Caco-2 (cell line): Measurements from ENCODE around the gene PINK1. TPM values are rescaled to one million over a fixed set of nuclear protein-coding genes. Genes with fewer than 3 reads are reported as not detected.
A peak's percentile ranks its signal among the peaks of the same experiment; 100 is the strongest.

ENCODE experiments used
- BruUV-seq: library from RNA; stranded (reverse); fragments of 400-500 nt; replicated peaks from 2 replicates; lab custom pipeline; 2021; lab: Mats Ljungman, UMichigan
- CTCF ChIA-PET: fragments of 300-600 bp; sonication (Branson Sonifier 250); formaldehyde crosslinking; loops from one replicate; lab custom pipeline; 2022; ENCODE audit warnings: antibody characterized with exemption; lab: Charles Lee
- POLR2A ChIA-PET: fragments of 300-600 bp; sonication (Branson Sonifier 250); formaldehyde crosslinking; loops from one replicate; lab custom pipeline; 2022; ENCODE audit warnings: antibody characterized with exemption; lab: Charles Lee
- DNase-seq, 2 experiments: peaks; one replicate each; pipeline versions ENCODE4 v3.0.0 to v3.0.0-alpha.2; 2020 to 2022
- H3K27me3 ChIP-seq: replicated peaks from 2 replicates; pipeline ENCODE4 v1.6.0; 2011; ENCODE audit warnings: low read length; ENCODE audit not compliant: control insufficient read depth, insufficient read depth
- H3K36me3 ChIP-seq: 2 replicates; pipeline ENCODE4 v1.5.1; 2011; ENCODE audit warnings: low read length; ENCODE audit not compliant: control insufficient read depth, insufficient read depth
- H3K4me1 ChIP-seq: fragments of 250-450 bp; sonication (Bioruptor Pico); 2 replicates; pipeline ENCODE4 v1.5.1; 2020; ENCODE audit warnings: mild to moderate bottlenecking
- H3K4me3 ChIP-seq: 2 replicates; pipeline ENCODE4 v1.5.1; 2011; ENCODE audit warnings: low read depth, mild to moderate bottlenecking, control low read depth, low read length
- H3K9me3 ChIP-seq: fragments of 250-450 bp; sonication (Bioruptor Pico); 2 replicates; pipeline ENCODE4 v1.5.1; 2020; ENCODE audit warnings: mild to moderate bottlenecking, moderate library complexity
- H3K27ac Mint-ChIP-seq: one replicate; pipeline ENCODE4 v1.8.0; 2022; ENCODE audit warnings: mixed read lengths; ENCODE audit not compliant: unreplicated experiment
- H3K27me3 Mint-ChIP-seq: one replicate; pipeline ENCODE4 v1.8.0; 2022; ENCODE audit warnings: mixed read lengths; ENCODE audit not compliant: insufficient read depth, unreplicated experiment
- H3K36me3 Mint-ChIP-seq: one replicate; pipeline ENCODE4 v1.8.0; 2022; ENCODE audit warnings: mild to moderate bottlenecking, mixed read lengths; ENCODE audit not compliant: insufficient read depth, unreplicated experiment
- H3K4me1 Mint-ChIP-seq: one replicate; pipeline ENCODE4 v1.8.0; 2022; ENCODE audit warnings: low read depth, mixed read lengths; ENCODE audit not compliant: unreplicated experiment
- H3K4me3 Mint-ChIP-seq: one replicate; pipeline ENCODE4 v1.8.0; 2022; ENCODE audit warnings: mild to moderate bottlenecking, moderate library complexity, mixed read lengths; ENCODE audit not compliant: unreplicated experiment
- H3K9me3 Mint-ChIP-seq: one replicate; pipeline ENCODE4 v1.8.0; 2022; ENCODE audit warnings: mixed read lengths; ENCODE audit not compliant: unreplicated experiment
- intact Hi-C: fragments of 100-400 bp; cut with micrococcal nuclease; formaldehyde crosslinking; loops from one replicate; pipeline ENCODE4 v1.10.0; 2022; ENCODE audit not compliant: unreplicated experiment
- total RNA-seq: library from RNA; stranded (reverse); gene quantifications from 2 replicates; pipeline ENCODE4 v1.2.3, GENCODE V29; 2022
- TF ChIP-seq, protein P1 (sequence below), 2 experiments: fragments of 200-600 bp in 1 of 2; IDR thresholded peaks; 1 replicate in 1 of 2; 2 replicates in 1 of 2; pipeline versions ENCODE4 v1.5.1 to v1.8.0; 2011 to 2022; ENCODE audit warnings: antibody characterized with exemption in 1 of 2, control low read depth in 1 of 2, inconsistent platforms in 1 of 2, low read depth in 1 of 2, low read length in 1 of 2, mild to moderate bottlenecking in 1 of 2, moderate library complexity in 1 of 2; ENCODE audit not compliant: insufficient read depth in 1 of 2, severe bottlenecking in 1 of 2, unreplicated experiment in 1 of 2

PINK1 gene
- total RNA-seq, 1 experiment from 2014 or later = 23.2 TPM

DNA sequence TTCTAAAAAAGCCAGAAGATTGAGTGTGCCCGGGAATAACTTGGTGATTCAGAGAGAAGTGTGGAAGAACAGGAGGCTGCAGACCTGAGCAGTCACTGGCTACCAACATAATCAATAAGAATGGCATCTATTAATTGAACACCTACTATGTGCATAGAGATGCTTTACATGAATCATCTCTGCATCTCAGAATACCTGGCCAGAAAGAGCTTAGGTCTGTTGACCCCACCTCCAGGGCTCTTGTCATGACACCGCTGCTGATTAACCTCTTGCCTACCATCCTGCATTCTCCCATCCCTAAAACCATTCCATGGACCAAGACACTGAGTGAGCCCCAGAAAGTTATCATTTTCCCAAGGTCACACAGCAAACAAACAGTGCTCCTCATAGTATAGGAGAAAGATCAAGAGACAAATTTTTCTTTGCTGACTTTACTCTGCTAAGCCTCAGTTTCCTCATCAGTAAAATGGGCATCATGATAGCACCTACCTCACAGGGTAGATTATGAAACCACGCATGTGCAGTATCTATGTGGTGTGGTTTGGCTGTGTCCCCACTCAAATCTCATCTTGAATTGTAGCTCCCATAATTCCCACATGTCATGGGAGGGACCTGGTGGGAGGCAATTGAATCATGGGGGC lies 16.3 kb upstream of the PINK1 start:
- ChIA-PET POLR2A (no interaction called here), CTCF (no interaction called here)
- no peak for DNase-seq
- no peaks in the 10 kb centered on the region for H3K27me3 ChIP-seq
- H3K9me3 Mint-ChIP-seq = no peaks in the 10 kb centered on the region
- H3K27me3 Mint-ChIP-seq = no peaks in the 10 kb centered on the region
- no peak overlapping the region for H3K27ac Mint-ChIP-seq
- no TSS peak for BruUV-seq
- H3K4me3 Mint-ChIP-seq = no peak overlapping the region
- no peaks in the 10 kb centered on the region for H3K36me3 ChIP-seq
- intact Hi-C loops = no loop called here
- H3K36me3 Mint-ChIP-seq = peaks cover 8% of the 10 kb centered on the region
- TF ChIP-seq, protein P1, sequence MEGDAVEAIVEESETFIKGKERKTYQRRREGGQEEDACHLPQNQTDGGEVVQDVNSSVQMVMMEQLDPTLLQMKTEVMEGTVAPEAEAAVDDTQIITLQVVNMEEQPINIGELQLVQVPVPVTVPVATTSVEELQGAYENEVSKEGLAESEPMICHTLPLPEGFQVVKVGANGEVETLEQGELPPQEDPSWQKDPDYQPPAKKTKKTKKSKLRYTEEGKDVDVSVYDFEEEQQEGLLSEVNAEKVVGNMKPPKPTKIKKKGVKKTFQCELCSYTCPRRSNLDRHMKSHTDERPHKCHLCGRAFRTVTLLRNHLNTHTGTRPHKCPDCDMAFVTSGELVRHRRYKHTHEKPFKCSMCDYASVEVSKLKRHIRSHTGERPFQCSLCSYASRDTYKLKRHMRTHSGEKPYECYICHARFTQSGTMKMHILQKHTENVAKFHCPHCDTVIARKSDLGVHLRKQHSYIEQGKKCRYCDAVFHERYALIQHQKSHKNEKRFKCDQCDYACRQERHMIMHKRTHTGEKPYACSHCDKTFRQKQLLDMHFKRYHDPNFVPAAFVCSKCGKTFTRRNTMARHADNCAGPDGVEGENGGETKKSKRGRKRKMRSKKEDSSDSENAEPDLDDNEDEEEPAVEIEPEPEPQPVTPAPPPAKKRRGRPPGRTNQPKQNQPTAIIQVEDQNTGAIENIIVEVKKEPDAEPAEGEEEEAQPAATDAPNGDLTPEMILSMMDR (IDR thresholded peaks at IDR 0.05; ENCODE audit: insufficient read depth in 1 of 2, low read depth in 1 of 2, low read length in 1 of 2, severe bottlenecking in 1 of 2, unreplicated experiment in 1 of 2) = no peak
- H3K4me1 ChIP-seq = peaks cover 11% of the 10 kb centered on the region
- no peak overlapping the region for H3K4me3 ChIP-seq
- H3K9me3 ChIP-seq = no peaks in the 10 kb centered on the region
- H3K4me1 Mint-ChIP-seq = peaks cover 23% of the 10 kb centered on the region

DNA sequence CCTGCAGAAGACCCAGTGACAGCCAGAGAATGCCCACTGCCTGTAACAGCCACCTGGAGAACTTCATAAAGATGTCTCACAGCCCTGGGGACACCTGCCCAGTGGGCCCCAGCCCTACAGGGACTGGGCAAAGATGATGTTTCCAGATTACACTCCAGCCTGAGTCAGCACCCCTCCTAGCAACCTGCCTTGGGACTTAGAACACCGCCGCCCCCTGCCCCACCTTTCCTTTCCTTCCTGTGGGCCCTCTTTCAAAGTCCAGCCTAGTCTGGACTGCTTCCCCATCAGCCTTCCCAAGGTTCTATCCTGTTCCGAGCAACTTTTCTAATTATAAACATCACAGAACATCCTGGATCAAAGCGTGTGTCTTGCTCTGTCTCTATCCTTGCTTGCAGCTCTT lies 14.7 kb upstream of the PINK1 start:
- no peak overlapping the region for H3K4me3 Mint-ChIP-seq
- peaks cover 11% of the 10 kb centered on the region for H3K4me1 Mint-ChIP-seq
- POLR2A ChIA-PET = no interaction called here
- DNase-seq = no peak
- peak overlapping the region; percentile 11 for H3K27ac Mint-ChIP-seq
- Histone ChIP-seq H3K4me3 (no peak overlapping the region), H3K4me1 (peaks cover 5% of the 10 kb centered on the region), H3K9me3 (no peaks in the 10 kb centered on the region), H3K36me3 (no peaks in the 10 kb centered on the region), H3K27me3 (no peaks in the 10 kb centered on the region)
- intact Hi-C loops = no loop called here
- TF ChIP-seq, protein P1 (IDR thresholded peaks at IDR 0.05; ENCODE audit: insufficient read depth in 1 of 2, low read depth in 1 of 2, low read length in 1 of 2, severe bottlenecking in 1 of 2, unreplicated experiment in 1 of 2) = no peak
- no TSS peak for BruUV-seq
- CTCF ChIA-PET = interaction anchor here (1.2 kb wide), 2 partner anchors 15 to 43 kb away, joined by 3 read pairs; no protein-coding TSS in a partner anchor
- H3K36me3 Mint-ChIP-seq = no peaks in the 10 kb centered on the region
- no peaks in the 10 kb centered on the region for H3K9me3 Mint-ChIP-seq
- H3K27me3 Mint-ChIP-seq = no peaks in the 10 kb centered on the region

DNA sequence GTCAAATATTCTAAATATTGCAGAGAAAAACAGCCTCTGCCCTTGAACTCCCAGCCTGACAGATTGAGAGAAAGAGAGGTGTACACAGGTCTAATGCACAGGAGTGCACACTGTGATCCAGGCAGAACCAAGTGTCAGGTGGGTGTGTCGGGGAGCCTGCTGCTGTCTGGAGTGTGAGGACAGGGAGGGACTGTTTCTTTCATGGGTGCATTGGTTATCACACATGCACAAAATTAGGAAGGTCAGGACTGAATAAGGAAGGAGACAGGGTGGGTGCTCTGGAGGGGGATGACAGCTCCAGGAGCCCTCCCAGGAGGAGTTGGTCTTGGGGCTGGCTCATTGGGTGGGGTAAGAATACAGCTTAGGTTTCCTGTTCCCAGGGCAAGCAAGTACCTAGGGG lies 13.3 kb upstream of the PINK1 start:
- Histone ChIP-seq H3K27me3 (no peaks in the 10 kb centered on the region), H3K9me3 (no peaks in the 10 kb centered on the region), H3K4me1 (no peaks in the 10 kb centered on the region), H3K4me3 (no peak overlapping the region), H3K36me3 (no peaks in the 10 kb centered on the region)
- H3K27me3 Mint-ChIP-seq = no peaks in the 10 kb centered on the region
- TF ChIP-seq, protein P1 (IDR thresholded peaks at IDR 0.05; ENCODE audit: insufficient read depth in 1 of 2, low read depth in 1 of 2, low read length in 1 of 2, severe bottlenecking in 1 of 2, unreplicated experiment in 1 of 2) = no peak
- POLR2A ChIA-PET = no interaction called here
- intact Hi-C loops = no loop called here
- CTCF ChIA-PET = no interaction called here
- no peaks in the 10 kb centered on the region for H3K36me3 Mint-ChIP-seq
- H3K9me3 Mint-ChIP-seq = no peaks in the 10 kb centered on the region
- peaks cover 6% of the 10 kb centered on the region for H3K4me1 Mint-ChIP-seq
- no peak overlapping the region for H3K27ac Mint-ChIP-seq
- no TSS peak for BruUV-seq
- DNase-seq = no peak
- no peak overlapping the region for H3K4me3 Mint-ChIP-seq
